Breast epithelium (tissue), 3 donors: ENCODE results near the gene DUSP22.

ENCODE experiments used
- POLR2A ChIP-seq: fragments of 450-650 bp; IDR thresholded peaks from one replicate; pipeline ENCODE4 v1.6.1; 2016; ENCODE audit warnings: antibody characterized with exemption, mild to moderate bottlenecking, moderate library complexity
- TF ChIP-seq, protein P1 (sequence below), 3 donors: fragments of 450-650 bp; IDR thresholded peaks; one replicate each; pipeline ENCODE4 v1.5.1; 2016 to 2017; ENCODE audit warnings: antibody characterized with exemption in 3 of 3, mild to moderate bottlenecking in 3 of 3, moderate library complexity in 3 of 3

DNA sequence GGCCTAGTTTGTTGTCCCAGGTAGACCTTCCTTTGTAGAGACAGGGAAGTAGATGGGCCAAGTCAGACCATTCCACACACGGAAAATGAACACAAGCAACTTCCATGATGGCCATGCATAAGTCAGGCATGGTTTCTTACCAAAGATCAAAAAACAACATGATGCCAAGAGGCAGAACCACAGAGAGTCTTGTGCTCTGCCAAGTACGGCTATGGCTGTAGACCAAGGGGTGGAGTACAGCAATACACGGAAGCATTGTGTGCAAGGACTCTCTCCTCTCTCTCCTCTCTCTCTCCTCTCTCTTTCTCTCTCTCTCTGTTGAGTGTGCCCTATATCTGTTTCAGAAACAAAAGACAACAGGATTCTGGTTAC lies 4.8 kb upstream of the DUSP22 start:
- TF ChIP-seq, protein P1, sequence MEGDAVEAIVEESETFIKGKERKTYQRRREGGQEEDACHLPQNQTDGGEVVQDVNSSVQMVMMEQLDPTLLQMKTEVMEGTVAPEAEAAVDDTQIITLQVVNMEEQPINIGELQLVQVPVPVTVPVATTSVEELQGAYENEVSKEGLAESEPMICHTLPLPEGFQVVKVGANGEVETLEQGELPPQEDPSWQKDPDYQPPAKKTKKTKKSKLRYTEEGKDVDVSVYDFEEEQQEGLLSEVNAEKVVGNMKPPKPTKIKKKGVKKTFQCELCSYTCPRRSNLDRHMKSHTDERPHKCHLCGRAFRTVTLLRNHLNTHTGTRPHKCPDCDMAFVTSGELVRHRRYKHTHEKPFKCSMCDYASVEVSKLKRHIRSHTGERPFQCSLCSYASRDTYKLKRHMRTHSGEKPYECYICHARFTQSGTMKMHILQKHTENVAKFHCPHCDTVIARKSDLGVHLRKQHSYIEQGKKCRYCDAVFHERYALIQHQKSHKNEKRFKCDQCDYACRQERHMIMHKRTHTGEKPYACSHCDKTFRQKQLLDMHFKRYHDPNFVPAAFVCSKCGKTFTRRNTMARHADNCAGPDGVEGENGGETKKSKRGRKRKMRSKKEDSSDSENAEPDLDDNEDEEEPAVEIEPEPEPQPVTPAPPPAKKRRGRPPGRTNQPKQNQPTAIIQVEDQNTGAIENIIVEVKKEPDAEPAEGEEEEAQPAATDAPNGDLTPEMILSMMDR (IDR thresholded peaks at IDR 0.05), result no peak
- no peak for TF ChIP-seq POLR2A
